SK-N-MC (cell line): Measurements from ENCODE around the gene FEZ2.

Source experiments
- EZH2 ChIP-seq: fragments of 200-600 bp; sonication (generic); IDR thresholded peaks from one replicate; pipeline ENCODE4 v1.6.1; 2017; ENCODE audit warnings: antibody characterized with exemption
- FOXP2 ChIP-seq: optimal IDR thresholded peaks from 2 replicates; pipeline ENCODE3; 2011; ENCODE audit warnings: mild to moderate bottlenecking, moderate library complexity; ENCODE audit not compliant: insufficient read depth; ENCODE audit errors: extremely low read length, control extremely low read depth
- POLR2AphosphoS5 ChIP-seq: IDR thresholded peaks from 2 replicates; pipeline ENCODE4 v1.6.1; 2012; ENCODE audit warnings: mild to moderate bottlenecking, low read depth, low read length, borderline replicate concordance

GRCh38 chr2:36572719-36573059, 25.3 kb downstream of the FEZ2 start:
- no peak for TF ChIP-seq POLR2AphosphoS5
- no peak for TF ChIP-seq EZH2
- TF ChIP-seq FOXP2: no peak
